Body of pancreas (tissue), 4 donors: ENCODE data around the gene ISOC2. TPM values are rescaled to one million over a fixed set of nuclear protein-coding genes. Genes with fewer than 3 reads are reported as not detected.
A peak's percentile ranks its signal among the peaks of the same experiment; 100 is the strongest.

Experiments used
- ATAC-seq: fragments of 150-250 bp; one replicate; pipeline ENCODE4 v1.9.1; 2016
- DNase-seq, 4 donors: peaks; one replicate each; pipeline ENCODE4 v3.0.0-alpha.2; 2019
- H3K27ac ChIP-seq, 4 donors: fragments of 200-600 bp; sonication (generic); 1 replicate in 3 of 4; 2 replicates in 1 of 4; pipeline versions ENCODE4 v1.5.1 to v1.6.1; 2016 to 2019; ENCODE audit warnings: mild to moderate bottlenecking in 1 of 4, mixed read lengths in 1 of 4, moderate library complexity in 1 of 4
- H3K27me3 ChIP-seq, 2 donors: fragments of 200-600 bp; sonication (generic); one replicate each; pipeline ENCODE4 v1.6.0; 2016; ENCODE audit warnings: mild to moderate bottlenecking in 1 of 2
- H3K36me3 ChIP-seq, 2 donors: fragments of 200-600 bp; sonication (generic); replicated peaks in 1 of 2; 2 replicates each; pipeline ENCODE4 v1.5.1; 2016; ENCODE audit warnings: low read depth in 2 of 2; ENCODE audit not compliant: insufficient read depth in 1 of 2
- H3K4me1 ChIP-seq: fragments of 200-600 bp; sonication (generic); one replicate; pipeline ENCODE4 v1.6.0; 2016
- H3K4me3 ChIP-seq, 2 donors: fragments of 200-600 bp; sonication (generic); 1 replicate in 1 of 2; 2 replicates in 1 of 2; pipeline ENCODE4 v1.5.1; 2016 to 2019
- H3K9me3 ChIP-seq, 3 donors: fragments of 200-600 bp; sonication (generic); 1 replicate in 2 of 3; 2 replicates in 1 of 3; pipeline ENCODE4 v1.5.1; 2016
- POLR2A ChIP-seq, 3 donors: fragments of 450-650 bp; IDR thresholded peaks; one replicate each; pipeline ENCODE4 v1.6.1; 2016; ENCODE audit warnings: antibody characterized with exemption in 3 of 3, mild to moderate bottlenecking in 2 of 3
- WGBS, 2 donors: methylation state at CpG; one replicate each; pipeline ENCODE4 v1.1.5; 2017; 5-methylcytosine and 5-hydroxymethylcytosine counted together
- intact Hi-C: fragments of 100-400 bp; cut with DNase I; formaldehyde crosslinking; loops from one replicate; pipeline ENCODE4 v1.15.1; 2023
- total RNA-seq, 2 donors: library from RNA; depleted of rRNA; stranded (reverse); fragments of >200 nt; gene quantifications; one replicate each; pipeline ENCODE4 v1.1.0, GENCODE V29; 2016
- TF ChIP-seq, protein P1 (sequence below), 7 experiments: fragments of 450-650 bp in 4 of 7; fragments of 200-600 bp in 3 of 7; sonication (generic) in 3 of 7; IDR thresholded peaks; one replicate each; pipeline ENCODE4 v1.5.1; 2016 to 2019; ENCODE audit warnings: antibody characterized with exemption in 7 of 7

ISOC2 gene
- total RNA-seq, 2 donors from 2014 or later: 38.4 to 75.8 TPM

DNA sequence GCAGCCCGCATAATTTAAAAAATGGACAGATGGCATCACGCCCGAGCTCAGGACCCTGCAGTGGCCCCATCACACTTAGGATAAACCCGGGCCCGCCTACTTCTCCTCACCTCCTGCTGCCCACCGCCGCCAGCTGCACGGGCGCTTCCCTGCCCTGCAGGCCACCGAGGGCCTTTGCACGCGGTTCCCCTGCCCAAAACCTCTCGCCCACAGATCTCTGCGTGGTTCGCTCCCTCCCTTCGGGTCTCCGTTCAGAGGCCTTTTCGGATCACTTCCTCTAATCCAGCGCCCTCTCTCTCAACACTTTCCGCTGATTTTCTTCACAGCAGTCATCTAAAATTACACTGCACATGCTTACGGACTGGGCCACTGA, 20.1 kb downstream of the ISOC2 start:
- intact Hi-C loops: no loop called here
- no peaks in the 10 kb centered on the region for H3K36me3 ChIP-seq
- H3K4me1 ChIP-seq: no peaks in the 10 kb centered on the region
- ATAC-seq: no peak
- peaks cover 0 to 26% of the 10 kb centered on the region in 2 donors for H3K27me3 ChIP-seq
- WGBS, 2 donors: 2 to 6% methylated on average over 21 of the region's 21 CpGs
- H3K27ac ChIP-seq: no peak overlapping the region
- no peak for TF ChIP-seq POLR2A (IDR thresholded peaks at IDR 0.05)
- TF ChIP-seq, protein P1, sequence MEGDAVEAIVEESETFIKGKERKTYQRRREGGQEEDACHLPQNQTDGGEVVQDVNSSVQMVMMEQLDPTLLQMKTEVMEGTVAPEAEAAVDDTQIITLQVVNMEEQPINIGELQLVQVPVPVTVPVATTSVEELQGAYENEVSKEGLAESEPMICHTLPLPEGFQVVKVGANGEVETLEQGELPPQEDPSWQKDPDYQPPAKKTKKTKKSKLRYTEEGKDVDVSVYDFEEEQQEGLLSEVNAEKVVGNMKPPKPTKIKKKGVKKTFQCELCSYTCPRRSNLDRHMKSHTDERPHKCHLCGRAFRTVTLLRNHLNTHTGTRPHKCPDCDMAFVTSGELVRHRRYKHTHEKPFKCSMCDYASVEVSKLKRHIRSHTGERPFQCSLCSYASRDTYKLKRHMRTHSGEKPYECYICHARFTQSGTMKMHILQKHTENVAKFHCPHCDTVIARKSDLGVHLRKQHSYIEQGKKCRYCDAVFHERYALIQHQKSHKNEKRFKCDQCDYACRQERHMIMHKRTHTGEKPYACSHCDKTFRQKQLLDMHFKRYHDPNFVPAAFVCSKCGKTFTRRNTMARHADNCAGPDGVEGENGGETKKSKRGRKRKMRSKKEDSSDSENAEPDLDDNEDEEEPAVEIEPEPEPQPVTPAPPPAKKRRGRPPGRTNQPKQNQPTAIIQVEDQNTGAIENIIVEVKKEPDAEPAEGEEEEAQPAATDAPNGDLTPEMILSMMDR (IDR thresholded peaks at IDR 0.05): no peak
- no peak overlapping the region for H3K4me3 ChIP-seq
- no peaks in the 10 kb centered on the region for H3K9me3 ChIP-seq
- no peak for DNase-seq

GRCh38 chr19:55440411-55441105, 20.9 kb downstream of the ISOC2 start:
- Histone ChIP-seq H3K27me3 (peaks cover 0 to 26% of the 10 kb centered on the region in 2 donors), H3K27ac (no peak overlapping the region), H3K4me1 (no peaks in the 10 kb centered on the region), H3K4me3 (no peak overlapping the region), H3K36me3 (no peaks in the 10 kb centered on the region), H3K9me3 (no peaks in the 10 kb centered on the region)
- TF ChIP-seq POLR2A (IDR thresholded peaks at IDR 0.05): no peak
- TF ChIP-seq, protein P1 (IDR thresholded peaks at IDR 0.05): no peak
- 5 to 6% methylated on average over 11 to 38 of the region's 39 CpGs for WGBS, 2 donors
- no peak for ATAC-seq
- intact Hi-C loops: no loop called here
- no peak for DNase-seq

DNA sequence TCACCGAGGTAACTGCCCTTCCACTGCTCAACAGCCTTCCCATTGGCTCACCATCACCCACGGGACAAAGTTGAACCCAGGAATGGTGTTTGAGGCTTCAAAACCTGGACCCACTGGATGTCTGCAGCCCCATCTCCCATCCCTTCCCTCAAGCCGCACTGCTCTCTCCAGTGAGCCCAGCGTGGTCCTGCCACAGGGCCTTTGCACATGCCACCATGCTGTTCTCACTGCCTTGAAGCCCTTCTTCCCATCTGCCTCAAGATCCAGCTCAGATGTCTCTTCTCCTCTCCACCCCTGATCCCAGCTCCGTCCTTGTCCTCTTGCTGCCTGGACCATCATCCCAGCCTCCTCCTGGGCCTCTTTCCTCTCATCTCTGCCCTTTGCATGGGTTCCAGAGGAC, 22.4 kb downstream of the ISOC2 start:
- DNase-seq (no peak), ATAC-seq (no peak)
- H3K9me3 ChIP-seq: no peaks in the 10 kb centered on the region
- H3K36me3 ChIP-seq: no peaks in the 10 kb centered on the region
- no peak overlapping the region for H3K4me3 ChIP-seq
- H3K27me3 ChIP-seq: peaks cover 0 to 26% of the 10 kb centered on the region in 2 donors
- 59 to 65% methylated on average over 5 of the region's 5 CpGs for WGBS, 2 donors
- TF ChIP-seq POLR2A (IDR thresholded peaks at IDR 0.05): no peak
- TF ChIP-seq, protein P1 (IDR thresholded peaks at IDR 0.05): no peak
- intact Hi-C loops: no loop called here
- H3K4me1 ChIP-seq: no peaks in the 10 kb centered on the region
- H3K27ac ChIP-seq: no peak overlapping the region

- peak; percentile 76 for ATAC-seq
- 1 to 7% methylated on average over 9 to 17 of the region's 17 CpGs for WGBS, 2 donors
- H3K4me1 ChIP-seq: no peaks in the 10 kb centered on the region
- intact Hi-C loops: no loop called here
- H3K27ac ChIP-seq: no peak overlapping the region
- H3K36me3 ChIP-seq: no peaks in the 10 kb centered on the region
- DNase-seq: peak; percentile 48 to 72 (median 55)
- peaks cover 0 to 36% of the 10 kb centered on the region in 2 donors for H3K27me3 ChIP-seq
- H3K9me3 ChIP-seq: no peaks in the 10 kb centered on the region
- TF ChIP-seq, protein P1 (IDR thresholded peaks at IDR 0.05): no peak
- no peak for TF ChIP-seq POLR2A (IDR thresholded peaks at IDR 0.05)
- H3K4me3 ChIP-seq: no peak overlapping the region
These were observed 24.0 kb downstream of the ISOC2 start for GRCh38 chr19:55437410-55437809.

DNA sequence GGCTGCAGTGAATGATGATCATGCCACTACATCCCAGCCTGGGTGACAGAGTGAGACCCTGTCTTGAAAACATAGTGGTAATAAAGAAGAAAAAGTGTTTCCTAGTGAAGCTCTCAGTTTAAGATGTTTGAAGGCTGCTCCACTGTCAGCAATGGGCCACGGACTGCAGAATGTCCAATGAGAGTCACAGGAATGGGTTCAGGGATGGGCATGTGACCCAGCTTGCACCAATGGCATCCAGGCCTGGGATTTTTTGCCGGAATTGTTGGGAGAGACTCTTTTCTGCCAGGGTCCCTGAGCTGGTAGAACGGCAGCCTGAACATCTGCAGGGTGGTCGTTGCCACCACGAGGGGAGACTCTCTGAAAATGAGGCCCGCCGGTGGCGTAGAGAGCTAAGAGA, 24.6 kb downstream of the ISOC2 start:
- TF ChIP-seq, protein P1 (IDR thresholded peaks at IDR 0.05): no peak
- no peak for TF ChIP-seq POLR2A (IDR thresholded peaks at IDR 0.05)
- Histone ChIP-seq H3K36me3 (no peaks in the 10 kb centered on the region), H3K4me1 (no peaks in the 10 kb centered on the region), H3K27ac (no peak overlapping the region), H3K4me3 (no peak overlapping the region), H3K9me3 (no peaks in the 10 kb centered on the region), H3K27me3 (peaks cover 0 to 33% of the 10 kb centered on the region in 2 donors)
- intact Hi-C loops: no loop called here
- ATAC-seq (no peak), DNase-seq (no peak)
- WGBS, 2 donors: 31 to 46% methylated on average over 7 to 8 of the region's 8 CpGs
